D721Med (cell line): ENCODE data around the gene MARCHF10.

ENCODE experiments used
- DNase-seq: peaks from one replicate; pipeline ENCODE4 v3.0.0; 2011; ENCODE audit warnings: low spot score; ENCODE audit not compliant: insufficient read length
- FAIRE-seq: peaks from 2 replicates; lab custom pipeline; 2011; peaks lifted over from hg19 to GRCh38; lab: Jason Lieb, UNC
- TF ChIP-seq, protein P1 (sequence below): IDR thresholded peaks from 2 replicates; pipeline ENCODE4 v1.5.1; 2012; ENCODE audit warnings: mild to moderate bottlenecking, control low read depth; ENCODE audit not compliant: insufficient read depth; ENCODE audit errors: missing control alignments

The MARCHF10 gene

DNA sequence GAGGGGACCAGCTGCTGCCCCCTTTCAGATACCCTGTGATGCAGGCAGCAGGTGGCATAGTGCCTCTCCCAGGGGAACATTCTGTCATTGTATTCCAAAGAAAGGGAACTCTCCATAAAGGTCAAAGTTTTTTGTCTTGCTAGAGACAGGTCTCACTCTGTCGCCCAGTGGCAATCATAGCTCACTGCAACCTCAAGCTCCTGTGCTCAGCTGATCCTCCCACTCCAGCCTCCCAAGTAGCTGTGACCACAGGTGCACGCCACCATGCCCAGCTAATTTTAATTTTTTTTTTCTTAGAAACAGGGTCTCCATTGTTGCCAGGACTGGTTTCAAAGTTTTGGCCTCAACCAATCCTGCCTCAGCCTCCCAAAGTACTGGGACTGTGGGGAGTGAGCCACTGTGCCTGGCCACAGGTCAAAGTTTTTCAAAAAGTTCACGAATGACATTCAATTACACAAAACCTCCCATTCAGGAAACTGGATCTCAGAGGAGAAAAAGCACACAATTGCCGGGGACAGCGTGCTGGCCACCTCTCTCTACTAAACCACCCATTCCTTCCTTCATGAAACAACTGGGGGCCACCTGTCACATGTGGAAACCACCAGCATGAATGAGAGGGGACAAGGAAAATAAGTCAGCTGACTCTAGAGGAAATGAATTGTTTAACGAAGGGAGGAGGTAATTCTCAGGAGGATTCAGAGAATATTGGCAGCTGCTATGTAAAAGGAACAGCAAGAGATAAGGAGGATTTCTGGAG lies 80.0 kb downstream of the MARCHF10 start:
- FAIRE-seq (no peak), DNase-seq (no peak)
- TF ChIP-seq, protein P1, sequence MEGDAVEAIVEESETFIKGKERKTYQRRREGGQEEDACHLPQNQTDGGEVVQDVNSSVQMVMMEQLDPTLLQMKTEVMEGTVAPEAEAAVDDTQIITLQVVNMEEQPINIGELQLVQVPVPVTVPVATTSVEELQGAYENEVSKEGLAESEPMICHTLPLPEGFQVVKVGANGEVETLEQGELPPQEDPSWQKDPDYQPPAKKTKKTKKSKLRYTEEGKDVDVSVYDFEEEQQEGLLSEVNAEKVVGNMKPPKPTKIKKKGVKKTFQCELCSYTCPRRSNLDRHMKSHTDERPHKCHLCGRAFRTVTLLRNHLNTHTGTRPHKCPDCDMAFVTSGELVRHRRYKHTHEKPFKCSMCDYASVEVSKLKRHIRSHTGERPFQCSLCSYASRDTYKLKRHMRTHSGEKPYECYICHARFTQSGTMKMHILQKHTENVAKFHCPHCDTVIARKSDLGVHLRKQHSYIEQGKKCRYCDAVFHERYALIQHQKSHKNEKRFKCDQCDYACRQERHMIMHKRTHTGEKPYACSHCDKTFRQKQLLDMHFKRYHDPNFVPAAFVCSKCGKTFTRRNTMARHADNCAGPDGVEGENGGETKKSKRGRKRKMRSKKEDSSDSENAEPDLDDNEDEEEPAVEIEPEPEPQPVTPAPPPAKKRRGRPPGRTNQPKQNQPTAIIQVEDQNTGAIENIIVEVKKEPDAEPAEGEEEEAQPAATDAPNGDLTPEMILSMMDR: peak; percentile 13

DNA sequence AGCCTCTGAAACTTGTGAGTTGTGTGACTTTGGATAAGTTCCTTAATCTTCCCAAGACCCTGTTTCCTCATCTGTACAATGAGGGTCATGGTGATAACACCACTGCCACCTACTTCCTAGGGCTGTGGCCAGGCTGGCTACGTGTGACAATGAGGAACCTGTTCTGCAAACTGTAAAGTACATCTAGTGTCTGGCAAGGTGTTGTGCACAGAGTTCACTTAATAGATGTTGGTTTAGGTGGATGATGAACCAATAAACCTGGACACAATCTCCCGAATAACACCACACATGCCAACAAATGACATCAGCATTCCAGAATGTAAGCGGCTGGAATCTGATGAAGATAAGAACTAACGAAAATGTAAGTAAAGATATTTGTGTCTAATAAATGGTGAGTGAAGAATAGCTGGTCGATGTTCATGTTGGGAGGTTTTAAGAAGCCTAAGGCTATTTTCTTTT lies 82.3 kb downstream of the MARCHF10 start:
- FAIRE-seq (no peak), DNase-seq (no peak)
- TF ChIP-seq, protein P1: no peak

DNA sequence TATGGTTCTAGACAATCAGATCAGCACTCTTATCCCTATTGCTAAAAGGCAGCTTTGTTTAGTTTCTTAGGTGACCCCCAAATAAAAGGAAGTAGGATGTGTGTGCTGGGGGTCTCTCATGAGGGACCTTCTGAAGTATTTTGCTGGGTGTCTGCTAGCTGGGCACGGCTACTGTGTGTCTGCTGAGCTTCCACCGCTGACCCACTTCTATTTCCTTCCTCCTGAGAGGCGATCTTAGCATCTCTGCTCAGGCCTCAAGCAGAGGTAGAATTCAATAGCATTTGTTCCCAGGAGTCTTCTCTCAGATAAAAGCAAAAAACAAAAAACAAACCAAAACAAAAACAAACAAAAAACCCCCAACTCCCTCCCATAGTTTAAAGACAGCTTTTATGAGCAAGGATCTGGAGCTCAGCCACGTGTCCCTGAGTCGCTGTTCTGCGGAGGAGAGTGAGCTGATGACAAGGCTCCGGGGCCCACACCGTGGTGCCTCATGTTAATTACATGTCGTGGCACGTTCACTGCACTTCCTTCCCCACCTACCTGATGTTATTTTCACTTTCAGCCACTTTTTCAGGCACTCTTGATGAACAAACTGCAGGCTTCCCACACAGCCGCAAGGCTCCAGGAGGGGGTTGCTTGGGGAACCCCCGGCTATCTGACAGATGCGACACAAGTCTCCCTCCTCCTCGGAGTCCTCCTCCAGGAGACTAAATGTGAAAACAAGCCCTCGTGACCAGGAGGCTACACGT lies 83.5 kb downstream of the MARCHF10 start:
- TF ChIP-seq, protein P1: no peak
- no peak for FAIRE-seq
- DNase-seq: no peak

DNA sequence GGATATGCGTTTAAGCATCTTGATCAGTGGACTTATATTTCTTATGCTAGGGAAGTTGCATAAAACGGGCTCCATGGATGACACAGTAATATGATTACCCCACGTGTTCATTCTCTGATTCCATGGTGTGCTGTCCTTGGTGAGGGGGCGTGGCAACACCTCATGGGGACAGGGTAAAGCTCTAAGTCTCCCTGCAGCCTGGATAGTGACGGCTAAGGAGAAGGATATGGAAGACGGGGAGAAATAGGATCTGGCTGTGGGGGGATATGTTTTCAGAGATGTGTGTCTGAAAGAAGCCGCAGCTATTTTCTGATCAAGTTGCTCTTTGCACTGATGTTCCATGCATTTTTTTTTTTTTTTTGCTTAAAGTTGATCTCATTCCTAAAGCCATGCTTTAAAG lies 84.3 kb downstream of the MARCHF10 start:
- no peak for FAIRE-seq
- DNase-seq: no peak
- TF ChIP-seq, protein P1: no peak

DNA sequence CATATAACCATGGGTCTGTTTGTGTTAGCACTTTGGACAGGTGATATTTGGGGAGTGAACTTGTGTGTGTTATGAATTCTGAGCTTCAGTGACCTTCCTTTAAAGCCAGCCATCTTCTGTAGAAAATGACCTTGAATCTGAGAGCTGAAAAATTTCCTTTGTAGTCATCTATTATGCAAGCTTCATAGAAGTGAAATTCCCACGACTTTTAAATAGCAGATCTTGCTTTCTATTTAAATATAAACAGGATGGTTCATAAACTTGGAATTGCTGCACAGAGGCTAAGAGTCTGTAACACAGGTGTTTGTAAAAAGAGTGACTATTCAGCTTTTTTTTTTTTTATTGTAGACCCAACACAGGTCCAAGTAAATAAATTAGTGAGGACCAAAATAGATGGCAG lies 85.5 kb downstream of the MARCHF10 start:
- FAIRE-seq (no peak), DNase-seq (no peak)
- TF ChIP-seq, protein P1: no peak

DNA sequence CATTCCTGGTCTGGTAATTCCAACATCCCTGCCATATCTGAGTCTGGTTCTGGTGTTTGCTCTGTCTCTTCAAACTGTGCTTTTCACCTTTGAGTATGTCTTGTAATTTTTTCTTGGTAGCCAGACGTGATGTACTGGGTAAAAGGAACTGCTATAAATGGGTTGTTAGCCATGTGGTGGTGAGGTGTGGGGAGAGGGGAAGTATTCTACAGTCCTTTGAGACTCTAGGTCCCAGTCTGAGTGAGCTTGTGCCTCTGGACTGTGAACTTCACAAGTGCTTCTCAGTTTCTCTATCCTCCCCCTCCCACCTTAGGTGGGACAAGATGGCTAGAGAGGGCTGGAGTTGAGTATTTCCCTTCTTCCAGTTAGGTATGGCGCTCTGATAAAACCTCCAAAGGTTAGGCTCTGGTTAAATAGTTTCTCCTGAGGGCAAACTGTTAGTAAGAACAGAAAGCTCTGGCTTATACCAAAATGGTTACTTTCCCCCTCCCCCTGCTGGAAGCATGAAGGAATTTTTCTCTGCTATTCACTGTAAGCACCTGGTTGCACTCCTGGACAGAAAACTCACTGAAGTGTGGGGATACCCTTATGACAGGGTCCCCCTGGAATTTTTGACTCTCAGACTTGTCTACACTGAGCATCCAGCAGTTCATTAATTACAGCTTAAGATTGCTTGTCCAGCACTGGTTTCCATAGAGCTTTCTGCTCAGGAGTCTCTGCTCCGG lies 87.8 kb downstream of the MARCHF10 start:
- no peak for DNase-seq
- FAIRE-seq: no peak
- TF ChIP-seq, protein P1: no peak
